Neural progenitor cell (in vitro differentiated cells): Measurements from ENCODE around the gene SLC26A4.

Experiments
- CTCF ChIP-seq: fragments of 200-600 bp; sonication (generic); IDR thresholded peaks from 2 replicates; pipeline ENCODE4 v1.5.1; 2017; ENCODE audit warnings: antibody characterized with exemption, mild to moderate bottlenecking
- EZH2 ChIP-seq: fragments of 200-600 bp; sonication (generic); IDR thresholded peaks from 2 replicates; pipeline ENCODE4 v1.6.1; 2017; ENCODE audit warnings: antibody characterized with exemption, mild to moderate bottlenecking, moderate library complexity
- EZH2phosphoT487 ChIP-seq: fragments of 200-600 bp; sonication (generic); IDR thresholded peaks from 2 replicates; pipeline ENCODE4 v1.6.1; 2017; ENCODE audit warnings: antibody characterized with exemption

GRCh38 chr7:107697321-107698049 is 36.9 kb downstream of the SLC26A4 start:
- TF ChIP-seq CTCF (no peak), EZH2 (no peak), EZH2phosphoT487 (no peak)
